CD4-positive, alpha-beta T cell treated with Interleukin-10 for 1 hour (primary cell): Measurements from ENCODE around the gene NPIPB5.
"Not testable (repeated sequence)": the region's sequence is repeated elsewhere in the genome, so short reads cannot be mapped to it uniquely, and the experiment has no call there.

ENCODE experiments used
- DNase-seq: peaks from one replicate; pipeline ENCODE4 v3.0.0-alpha.2; 2020

NPIPB5 gene

DNA sequence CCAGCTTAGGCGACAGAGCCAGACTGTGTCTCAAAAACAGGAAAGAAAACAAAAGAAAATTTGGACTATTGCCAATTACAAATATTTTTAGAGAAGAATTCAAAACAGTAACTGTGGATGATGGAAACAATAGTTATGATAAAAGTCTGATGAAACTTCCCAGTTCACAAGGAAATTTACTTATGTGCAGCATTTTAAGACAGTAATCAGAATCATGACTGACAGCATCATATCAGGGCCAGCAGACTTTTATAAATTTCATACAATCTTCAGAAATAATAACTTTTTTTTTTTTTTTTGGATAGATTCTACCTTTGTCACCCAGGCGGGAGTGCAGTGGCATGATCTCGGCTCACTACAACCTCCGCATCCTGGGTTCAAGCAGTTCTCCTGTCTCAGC lies at the start of gene NPIPB5:
TSS of gene NPIPB5 (plus strand) at position 301 of the 400 bp plus-strand sequence. CDS start 2,911 bp downstream, outside the sequence.
- DNase-seq, result not testable (repeated sequence)

DNA sequence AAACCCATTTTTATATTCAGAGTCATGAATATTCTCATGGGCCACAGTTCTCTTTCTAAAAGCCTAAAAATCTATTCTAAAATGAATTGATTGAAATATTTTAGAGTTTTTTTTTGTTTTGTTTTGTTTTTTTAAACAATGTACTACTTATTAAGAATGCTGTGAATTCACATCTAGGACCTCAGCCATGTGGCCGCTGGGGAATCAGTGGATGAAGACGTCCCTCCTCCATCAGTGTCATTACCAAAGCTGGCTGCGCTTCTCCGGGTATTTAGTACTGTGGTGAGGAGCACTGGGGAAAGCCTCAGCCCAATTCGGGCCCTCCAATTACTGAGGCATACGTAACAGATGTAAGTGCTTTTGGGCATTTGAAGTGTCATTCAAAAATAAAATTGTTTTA lies 41.8 kb upstream of the NPIPB5 start:
- DNase-seq, result not testable (repeated sequence)

DNA sequence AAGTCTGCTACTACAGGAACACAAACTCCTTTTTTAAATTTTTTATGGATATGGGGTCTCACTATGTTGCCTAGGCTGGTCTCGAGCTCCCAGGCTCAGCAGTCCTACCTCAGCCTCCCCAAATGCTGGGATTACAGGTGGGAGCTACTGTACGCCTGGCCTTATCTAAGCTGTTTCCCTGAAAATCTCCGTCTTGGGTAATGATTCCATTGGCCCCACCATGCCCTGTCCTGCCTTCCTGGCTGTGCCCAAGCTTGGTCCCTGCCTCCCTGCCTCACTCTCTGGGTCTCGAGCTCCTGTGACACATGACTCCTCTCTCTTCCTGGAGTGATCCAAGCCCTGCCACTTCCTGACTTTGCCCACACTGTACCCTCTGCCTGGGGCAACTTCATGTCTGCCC lies 27.3 kb downstream of the NPIPB5 start:
- DNase-seq, result not testable (repeated sequence)

DNA sequence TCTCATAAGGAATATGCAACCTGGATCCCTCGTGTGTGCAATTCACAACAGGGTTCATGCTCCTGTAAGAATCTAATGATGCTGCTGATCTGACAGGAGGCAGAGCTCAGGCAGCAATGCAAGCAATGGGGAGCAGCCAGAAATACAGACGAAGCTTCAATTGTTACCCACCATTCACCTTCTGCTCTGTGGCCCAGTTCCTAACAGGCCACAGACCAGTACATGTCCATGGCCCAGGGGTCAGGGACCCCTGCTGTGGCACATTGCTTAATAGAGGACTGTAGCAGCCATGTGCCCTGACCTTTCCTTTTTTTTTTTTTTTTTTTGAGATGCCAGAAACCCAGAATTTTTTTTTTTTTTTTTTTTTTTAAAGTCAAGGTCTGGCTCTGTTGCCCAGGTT lies 34.1 kb downstream of the NPIPB5 start:
- DNase-seq, result not testable (repeated sequence)

DNA sequence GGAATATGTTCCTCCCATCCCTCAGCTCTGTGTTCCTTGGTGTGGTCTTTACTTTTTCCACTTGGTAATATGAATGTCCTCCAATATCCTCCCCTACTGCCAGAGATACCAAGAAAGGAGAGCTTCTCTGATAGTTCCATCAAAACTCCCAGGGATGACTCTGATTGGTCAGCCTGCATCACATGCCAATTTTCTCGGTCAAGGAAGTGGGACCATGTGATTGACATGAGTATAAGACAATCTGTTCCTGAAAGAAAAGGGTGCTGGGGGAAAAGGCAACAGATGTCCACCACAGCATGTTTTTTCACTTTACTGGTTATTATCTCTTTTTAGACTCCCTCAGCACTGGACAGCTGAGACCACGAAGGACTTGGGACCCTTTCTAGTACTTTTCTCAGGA lies 35.9 kb downstream of the NPIPB5 start:
- DNase-seq, result not testable (repeated sequence)

DNA sequence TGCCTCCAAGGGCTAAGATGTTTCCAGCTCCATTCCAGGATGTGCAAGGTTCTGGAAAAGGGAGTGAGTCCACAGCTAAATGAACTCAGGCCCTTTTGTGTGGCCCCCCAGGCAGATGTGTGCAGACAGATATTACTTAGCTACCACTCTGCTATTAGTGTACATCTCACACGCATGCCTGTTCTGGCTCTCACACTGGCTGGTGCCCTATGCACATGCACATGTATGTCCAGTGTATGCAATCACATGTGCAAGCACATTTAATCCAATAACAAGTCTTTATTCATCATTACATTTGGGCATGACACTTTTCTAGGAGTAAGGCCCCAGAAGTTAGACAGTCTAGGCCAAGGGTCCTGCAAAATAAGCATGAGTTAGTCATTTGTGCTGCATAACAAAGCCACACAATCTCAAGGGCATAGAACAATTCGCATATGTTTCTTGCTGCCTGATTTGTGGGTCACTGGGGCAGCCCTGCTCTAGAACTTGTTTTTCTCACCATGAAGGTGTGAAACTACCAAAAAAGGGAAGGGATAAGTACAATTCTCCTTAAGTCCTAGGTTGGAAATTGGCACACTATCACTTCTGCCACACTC lies 36.6 kb downstream of the NPIPB5 start:
- not testable (repeated sequence) for DNase-seq

DNA sequence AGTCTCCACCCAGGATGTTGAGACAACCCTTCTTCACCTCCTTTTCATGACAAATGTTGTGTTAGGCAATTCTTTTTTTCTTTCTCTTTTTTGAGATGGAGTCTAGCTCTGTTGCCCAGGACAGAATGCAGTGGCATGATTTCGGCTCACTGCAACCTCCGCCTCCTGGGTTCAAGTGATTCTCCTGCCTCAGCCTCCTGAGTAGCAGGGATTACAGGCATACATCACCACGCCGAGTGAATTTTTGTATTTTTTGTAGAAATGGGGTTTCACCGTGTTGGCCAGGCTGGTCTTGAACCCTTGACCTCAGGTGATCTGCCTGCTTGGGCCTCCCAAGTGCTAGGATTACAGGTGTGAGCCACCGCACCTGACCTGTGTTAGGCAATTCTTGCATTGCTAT lies 39.2 kb downstream of the NPIPB5 start:
- not testable (repeated sequence) for DNase-seq

DNA sequence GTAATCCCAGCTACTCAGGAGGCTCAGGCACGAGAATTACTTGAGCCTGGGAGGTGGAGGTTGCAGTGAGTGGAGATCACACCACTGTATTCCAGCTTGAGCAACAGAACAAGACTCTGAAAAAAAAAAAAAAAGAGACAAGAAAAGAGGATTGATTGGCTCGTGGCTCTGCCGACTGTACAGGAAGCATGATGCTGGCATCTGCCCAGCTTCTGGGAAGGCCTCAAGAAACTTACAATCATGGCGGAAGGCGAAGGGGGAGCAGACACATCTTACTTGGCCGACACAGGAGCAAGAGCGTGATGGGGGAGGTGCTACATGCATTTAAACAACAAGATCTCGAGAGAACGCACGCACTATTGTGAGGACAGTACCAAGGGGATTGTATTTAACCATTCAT lies 40.5 kb downstream of the NPIPB5 start:
- not testable (repeated sequence) for DNase-seq

DNA sequence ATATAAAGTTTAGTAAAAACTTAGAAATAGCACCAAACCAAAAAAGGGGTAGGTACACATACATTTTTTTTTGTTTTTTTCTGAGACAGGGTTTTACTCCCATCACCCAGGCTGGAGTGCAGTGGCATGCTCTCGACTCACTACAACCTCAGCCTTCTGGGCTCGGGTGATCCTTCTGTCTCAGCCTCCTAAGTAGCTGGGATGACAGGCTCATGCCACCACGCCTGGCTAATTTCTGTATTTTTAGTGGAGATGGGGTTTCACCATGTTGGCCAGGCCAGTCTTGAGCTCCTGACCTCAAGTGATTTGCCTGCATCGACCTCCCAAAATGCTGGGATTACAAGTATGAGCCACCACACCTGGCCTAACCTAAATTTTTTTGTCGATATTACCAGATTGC lies 41.0 kb downstream of the NPIPB5 start:
- not testable (repeated sequence) for DNase-seq

DNA sequence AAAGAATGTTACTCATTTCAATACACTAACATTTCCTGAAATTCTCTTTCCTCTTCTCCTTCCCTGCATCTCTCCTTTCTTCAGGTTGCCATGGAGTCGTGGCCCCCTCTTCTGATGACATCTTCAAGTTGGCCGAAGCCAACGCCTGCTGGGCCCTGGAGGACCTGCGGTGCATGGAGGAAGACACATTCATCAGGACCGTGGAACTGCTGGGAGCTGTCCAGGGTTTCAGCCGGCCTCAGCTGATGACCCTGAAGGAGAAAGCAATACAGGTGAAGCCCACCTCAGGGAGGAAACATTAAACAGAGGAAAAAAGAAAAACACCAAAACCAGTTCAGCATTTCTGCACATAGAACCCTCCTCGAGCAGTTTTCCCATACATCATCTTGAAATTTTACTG lies 46.1 kb downstream of the NPIPB5 start:
- DNase-seq, result not testable (repeated sequence)
